ES-I3 (cell line): ENCODE data around the gene C1QL4.

Experiments used
- H3K36me3 ChIP-seq: 2 replicates; pipeline ENCODE4 v1.6.1; 2013; ENCODE audit warnings: mild to moderate bottlenecking, low read length, control low read depth, moderate library complexity; ENCODE audit not compliant: insufficient read depth
- H3K4me1 ChIP-seq: 2 replicates; pipeline ENCODE4 v1.6.1; 2013; ENCODE audit warnings: mild to moderate bottlenecking, control low read depth, low read length; ENCODE audit not compliant: insufficient read depth
- H3K9ac ChIP-seq: 2 replicates; pipeline ENCODE4 v1.6.1; 2013; ENCODE audit warnings: low read depth, mild to moderate bottlenecking, low read length, moderate library complexity
- H3K9me3 ChIP-seq: 2 replicates; pipeline ENCODE4 v1.6.1; 2013; ENCODE audit warnings: mild to moderate bottlenecking, low read length, moderate library complexity; ENCODE audit not compliant: control insufficient read depth, insufficient read depth

Gene C1QL4

DNA sequence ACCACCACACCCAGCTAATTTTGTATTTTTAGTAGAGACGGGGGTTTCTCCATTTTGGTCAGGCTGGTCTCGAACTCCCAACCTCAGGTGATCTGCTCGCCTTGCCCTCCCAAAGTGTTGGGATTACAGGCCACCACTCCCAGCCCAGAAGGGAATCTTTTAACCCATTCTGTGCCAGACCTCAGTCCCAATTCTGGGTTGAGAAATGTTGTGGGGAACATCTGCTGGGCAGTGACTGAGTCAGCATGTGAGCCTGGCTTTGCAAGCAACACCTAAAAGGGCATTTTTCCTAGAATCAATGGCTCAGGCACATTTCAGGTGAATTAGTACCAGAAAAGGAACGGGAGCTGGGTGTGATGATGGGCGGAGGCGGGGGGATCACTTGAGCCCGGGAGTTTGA lies 22.7 kb upstream of the C1QL4 start:
- Histone ChIP-seq H3K9ac (no peak overlapping the region), H3K9me3 (no peaks in the 10 kb centered on the region), H3K4me1 (no peaks in the 10 kb centered on the region), H3K36me3 (no peaks in the 10 kb centered on the region)

DNA sequence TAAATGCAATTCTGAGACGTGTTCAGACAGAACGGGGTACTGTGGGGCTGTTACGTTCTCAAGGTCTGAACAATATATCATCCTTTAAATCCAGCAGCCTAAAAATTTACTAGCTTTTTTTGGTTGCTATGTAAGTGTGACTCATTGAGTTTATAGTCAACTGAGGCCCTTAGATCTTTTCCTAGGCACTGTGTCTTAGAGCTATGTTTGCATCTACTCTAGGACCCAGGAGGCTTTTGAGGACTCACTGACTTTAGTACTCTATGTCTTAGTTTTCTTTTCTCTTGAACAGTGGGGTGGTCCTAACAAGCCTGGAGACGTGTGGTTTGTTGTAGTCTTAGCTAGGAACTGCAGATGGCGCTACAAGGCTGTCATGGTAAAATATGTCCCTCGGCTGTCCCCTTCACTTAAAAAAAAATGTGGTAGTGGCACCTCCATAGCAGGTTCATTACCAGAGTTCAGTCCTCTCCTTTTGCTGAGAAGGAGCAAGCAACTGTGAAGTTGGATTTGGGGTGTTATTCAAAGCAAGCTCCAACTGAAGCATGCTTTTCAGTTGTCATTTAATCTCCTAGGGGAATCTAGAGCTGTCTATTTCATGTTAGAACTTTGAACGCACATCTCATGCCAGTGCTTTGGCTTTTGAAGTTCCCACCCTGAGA lies 21.6 kb upstream of the C1QL4 start:
- no peaks in the 10 kb centered on the region for H3K4me1 ChIP-seq
- H3K9me3 ChIP-seq: no peaks in the 10 kb centered on the region
- H3K36me3 ChIP-seq: no peaks in the 10 kb centered on the region
- H3K9ac ChIP-seq: no peak overlapping the region

- H3K36me3 ChIP-seq: no peaks in the 10 kb centered on the region
- no peaks in the 10 kb centered on the region for H3K9me3 ChIP-seq
- no peaks in the 10 kb centered on the region for H3K4me1 ChIP-seq
- H3K9ac ChIP-seq: no peak overlapping the region
These were observed 20.2 kb upstream of the C1QL4 start for GRCh38 chr12:49357103-49357678.

DNA sequence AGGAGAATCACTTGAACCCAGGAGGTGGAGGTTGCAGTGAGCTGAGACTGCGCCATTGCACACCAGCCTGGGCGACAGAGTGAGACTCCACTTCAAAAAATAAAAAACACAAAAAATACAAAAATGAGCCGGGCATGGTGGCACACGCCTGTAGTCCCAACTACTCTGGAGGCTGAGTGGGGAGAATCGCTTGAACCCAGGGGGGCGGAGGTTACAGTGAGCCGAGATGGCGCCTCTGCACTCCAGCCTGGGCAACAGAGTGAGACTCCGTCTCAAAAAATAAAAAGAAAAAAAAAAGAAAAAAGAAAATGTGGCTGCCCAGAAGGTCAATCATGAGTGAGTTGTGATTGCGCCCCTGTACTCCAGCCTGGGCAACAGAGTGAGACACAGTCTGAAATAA lies 18.9 kb upstream of the C1QL4 start:
- no peak overlapping the region for H3K9ac ChIP-seq
- H3K36me3 ChIP-seq: no peaks in the 10 kb centered on the region
- no peaks in the 10 kb centered on the region for H3K9me3 ChIP-seq
- H3K4me1 ChIP-seq: no peaks in the 10 kb centered on the region

GRCh38 chr12:49352351-49352750 lies 15.4 kb upstream of the C1QL4 start:
- Histone ChIP-seq H3K9me3 (no peaks in the 10 kb centered on the region), H3K36me3 (no peaks in the 10 kb centered on the region), H3K4me1 (no peaks in the 10 kb centered on the region), H3K9ac (no peak overlapping the region)

DNA sequence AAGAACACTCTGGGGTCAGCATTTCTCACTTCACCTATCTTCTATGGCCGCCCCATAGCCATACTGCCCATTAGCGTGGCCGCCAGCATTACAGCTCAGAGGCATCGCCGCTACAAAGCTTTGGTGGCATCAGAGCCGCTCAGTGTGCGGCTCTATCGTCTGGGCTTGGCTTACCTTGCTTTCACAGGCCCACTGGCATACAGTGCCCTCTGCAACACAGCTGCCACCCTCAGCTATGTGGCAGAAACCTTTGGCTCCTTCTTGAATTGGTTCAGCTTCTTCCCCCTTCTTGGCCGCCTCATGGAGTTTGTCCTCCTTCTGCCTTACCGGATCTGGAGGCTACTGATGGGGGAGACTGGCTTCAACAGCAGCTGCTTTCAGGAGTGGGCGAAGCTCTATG lies 12.3 kb upstream of the C1QL4 start:
- Histone ChIP-seq H3K4me1 (no peaks in the 10 kb centered on the region), H3K36me3 (no peaks in the 10 kb centered on the region), H3K9ac (no peak overlapping the region), H3K9me3 (no peaks in the 10 kb centered on the region)

DNA sequence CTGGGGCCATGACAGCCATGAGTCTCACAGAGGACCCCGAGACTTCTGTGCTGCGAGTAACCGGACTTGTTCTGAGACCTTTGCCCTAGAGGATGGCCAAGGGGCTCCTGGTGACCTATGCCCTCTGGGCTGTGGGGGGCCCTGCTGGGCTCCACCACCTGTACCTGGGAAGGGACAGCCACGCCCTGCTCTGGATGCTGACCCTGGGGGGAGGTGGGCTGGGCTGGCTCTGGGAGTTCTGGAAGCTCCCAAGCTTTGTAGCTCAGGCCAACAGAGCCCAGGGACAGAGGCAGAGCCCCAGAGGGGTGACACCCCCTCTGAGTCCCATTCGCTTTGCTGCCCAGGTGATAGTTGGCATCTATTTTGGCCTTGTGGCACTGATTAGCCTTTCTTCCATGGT lies 11.8 kb upstream of the C1QL4 start:
- Histone ChIP-seq H3K4me1 (0 out of 2 replicates have a peak, but pooled peaks cover under 1% of the 10 kb centered on the region), H3K9me3 (no peaks in the 10 kb centered on the region), H3K9ac (no peak overlapping the region), H3K36me3 (no peaks in the 10 kb centered on the region)

- H3K9me3 ChIP-seq: no peaks in the 10 kb centered on the region
- peaks cover 6% of the 10 kb centered on the region; the same call in 1 of the 2 replicates for H3K4me1 ChIP-seq
- H3K9ac ChIP-seq: peak overlapping the region; percentile 41; the same call in 1 of the 2 replicates
- H3K36me3 ChIP-seq: no peaks in the 10 kb centered on the region
These were observed 10.6 kb upstream of the C1QL4 start for GRCh38 chr12:49347311-49348193.

DNA sequence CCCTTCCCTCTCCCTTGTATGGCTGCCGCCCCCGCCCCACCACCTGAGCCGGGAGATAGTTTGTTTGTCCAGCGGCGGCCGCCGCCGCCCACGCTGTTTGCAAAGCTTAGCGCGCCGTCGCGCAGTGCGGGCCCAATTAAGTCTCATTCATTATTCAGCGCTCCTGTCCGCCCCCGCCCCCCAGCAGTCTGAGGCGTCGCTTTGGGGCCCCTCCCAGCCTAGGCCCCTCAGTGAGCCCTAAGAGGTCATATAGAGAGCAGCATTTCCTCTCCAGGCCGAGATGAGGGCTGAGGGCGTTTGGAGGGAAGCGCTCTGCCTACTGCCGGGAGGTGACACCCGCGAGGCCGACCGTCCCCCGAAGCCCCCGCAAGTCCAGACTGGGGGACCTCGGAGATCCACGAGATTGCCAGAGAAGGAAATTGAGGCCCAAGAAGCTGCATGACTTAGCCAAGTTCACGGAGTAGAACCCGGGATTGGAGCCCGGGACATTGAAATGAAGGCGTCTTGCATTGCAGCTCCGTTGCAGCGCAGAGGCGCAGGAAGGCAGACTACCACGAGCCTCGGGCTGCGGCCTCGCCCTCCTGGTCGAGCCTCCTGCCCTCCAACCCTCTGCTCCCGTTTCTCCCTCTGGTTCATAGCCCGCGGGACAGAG lies 9.8 kb upstream of the C1QL4 start, which contains the start of gene DNAJC22:
Gene DNAJC22, plus strand, starts transcription at position 230 of the 652 bp plus-strand sequence. CDS start 1,985 bp downstream, outside the sequence.
- peaks cover 6% of the 10 kb centered on the region; the same call in 1 of the 2 replicates for H3K4me1 ChIP-seq
- no peaks in the 10 kb centered on the region for H3K9me3 ChIP-seq
- no peaks in the 10 kb centered on the region for H3K36me3 ChIP-seq
- peak within 1 kb of the TSS; percentile 41; the same call in 1 of the 2 replicates for H3K9ac ChIP-seq

DNA sequence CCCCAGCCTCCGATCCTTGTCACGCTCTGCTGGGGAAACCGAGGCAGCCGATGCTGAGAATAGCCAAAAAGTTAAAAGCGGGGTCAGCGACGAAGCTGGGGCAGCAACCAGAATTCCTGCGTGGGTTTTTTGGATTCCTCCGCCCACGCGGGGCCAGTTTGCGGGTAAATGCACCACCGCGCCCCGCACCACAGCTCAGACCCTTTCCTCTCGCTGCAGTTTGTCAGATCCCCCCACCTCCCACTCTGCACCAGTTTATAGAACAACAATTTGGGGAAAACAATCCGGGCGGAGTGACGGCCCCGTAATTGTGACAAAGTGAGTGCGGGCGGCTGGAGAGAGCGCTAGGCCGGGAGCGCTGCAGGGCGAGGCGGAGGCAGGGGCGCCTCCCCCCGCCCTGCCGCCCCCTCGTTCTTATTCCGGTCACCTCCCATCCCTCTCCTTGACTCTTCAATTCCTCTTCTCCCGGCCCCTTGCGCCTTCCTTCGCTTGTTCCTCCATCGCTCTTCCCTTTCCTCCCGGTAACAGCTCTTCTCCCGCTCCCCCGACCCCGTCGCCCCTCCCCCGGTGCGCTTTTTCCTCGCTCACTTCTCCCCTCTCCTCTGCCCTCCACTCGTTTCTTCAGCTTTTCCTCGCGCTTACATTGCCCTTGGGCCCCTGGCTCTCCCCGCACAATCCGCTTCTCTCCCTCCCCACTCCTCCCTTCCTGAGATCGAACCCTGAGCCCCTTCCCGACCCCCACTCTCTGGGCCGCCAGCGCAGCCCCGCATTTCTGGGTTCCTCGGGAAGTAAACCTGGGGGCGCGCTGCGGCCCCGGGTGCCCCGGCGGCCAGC lies 9.1 kb upstream of the C1QL4 start:
- Histone ChIP-seq H3K36me3 (no peaks in the 10 kb centered on the region), H3K9ac (peak overlapping the region; percentile 41; the same call in 1 of the 2 replicates), H3K9me3 (no peaks in the 10 kb centered on the region), H3K4me1 (peaks cover 10% of the 10 kb centered on the region)

DNA sequence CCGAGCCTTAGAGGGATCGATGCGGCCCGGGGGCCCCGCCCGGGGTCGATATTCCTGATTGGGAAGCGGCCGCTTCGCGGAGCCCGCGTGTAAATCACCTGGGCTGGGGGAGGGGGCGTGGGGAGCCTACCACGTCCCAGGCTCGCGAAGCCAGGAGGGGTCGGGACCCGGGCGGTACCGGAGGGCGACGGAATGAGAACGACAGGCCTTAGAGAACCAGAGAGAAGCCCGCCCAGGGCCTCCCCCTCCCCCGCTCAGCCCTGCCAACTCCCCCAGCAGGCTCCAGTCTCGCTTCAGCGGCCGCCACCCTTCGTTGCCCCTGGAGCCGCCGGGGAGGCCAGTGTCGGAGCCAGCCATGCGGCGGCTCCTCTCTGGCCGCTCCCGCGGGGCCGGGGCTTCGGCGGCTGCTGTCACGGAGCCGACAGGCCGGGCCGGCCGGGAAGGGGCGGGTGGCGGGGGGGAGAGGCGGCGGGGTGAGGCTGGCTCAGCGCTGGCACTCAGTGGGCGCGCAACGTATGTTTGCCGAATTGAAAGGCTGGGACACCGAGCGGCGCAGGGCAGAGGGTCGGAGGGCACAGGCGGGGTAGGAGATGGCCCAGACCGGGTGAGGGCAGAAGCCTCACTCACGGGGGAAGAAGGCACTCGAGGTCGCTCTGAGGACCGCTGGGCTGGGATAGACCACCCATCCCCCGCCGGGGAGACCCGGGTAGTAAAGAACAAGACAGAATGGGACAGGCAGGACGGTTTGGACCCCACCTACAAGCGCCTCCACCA lies 8.2 kb upstream of the C1QL4 start:
- Histone ChIP-seq H3K4me1 (peaks cover 17% of the 10 kb centered on the region), H3K9ac (peak overlapping the region; percentile 41; the same call in 1 of the 2 replicates), H3K9me3 (no peaks in the 10 kb centered on the region), H3K36me3 (no peaks in the 10 kb centered on the region)

DNA sequence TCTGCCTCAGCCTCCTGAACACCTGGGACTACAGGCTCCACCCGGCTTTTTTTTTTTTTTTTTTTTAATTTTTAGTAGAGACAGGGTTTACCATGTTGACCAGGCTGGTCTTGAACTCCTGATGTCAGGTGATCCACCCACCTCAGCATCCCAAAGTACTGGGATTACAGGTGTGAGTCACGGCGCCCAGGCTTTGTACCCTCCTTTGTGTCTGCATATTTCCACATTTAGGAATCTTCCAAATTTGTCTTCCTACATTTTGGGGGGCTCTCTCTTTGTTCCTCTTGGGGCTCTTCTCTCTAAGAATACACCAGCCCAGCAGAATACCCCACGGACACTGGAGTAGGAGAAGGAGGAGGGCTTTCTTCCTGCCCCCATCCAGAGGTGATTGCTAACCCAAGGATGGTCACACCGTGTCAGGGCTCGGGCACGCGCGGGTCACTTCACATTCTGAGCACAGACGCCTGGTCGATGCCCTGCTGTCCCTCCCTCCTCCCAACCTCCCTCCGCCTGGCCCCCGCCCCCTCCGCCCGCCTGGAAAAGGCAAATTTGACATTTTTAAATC lies 7.6 kb upstream of the C1QL4 start:
- Histone ChIP-seq H3K9me3 (no peaks in the 10 kb centered on the region), H3K9ac (no peak overlapping the region), H3K36me3 (no peaks in the 10 kb centered on the region), H3K4me1 (peaks cover 22% of the 10 kb centered on the region)
